HepG2 (cell line): Measurements from ENCODE around the gene TSACC. TPM values are rescaled to one million over a fixed set of nuclear protein-coding genes. Genes with fewer than 3 reads are reported as not detected.
A peak's percentile ranks its signal among the peaks of the same experiment; 100 is the strongest.

Experiments
- ADNP ChIP-seq: sonication (generic); formaldehyde crosslinking; IDR thresholded peaks from 2 replicates; pipeline ENCODE4 v1.4.0; 2020; ENCODE audit warnings: missing genetic modification reagents
- KLF9 ChIP-seq: IDR thresholded peaks from 2 replicates; pipeline ENCODE4 v1.6.1; 2016; ENCODE audit warnings: low read depth
- SOX5 ChIP-seq: IDR thresholded peaks from 2 replicates; pipeline ENCODE4 v1.6.1; 2016; ENCODE audit warnings: borderline replicate concordance
- YEATS4 ChIP-seq: sonication (generic); formaldehyde crosslinking; IDR thresholded peaks from 2 replicates; pipeline ENCODE4 v1.4.0; 2020; ENCODE audit warnings: missing genetic modification reagents, borderline replicate concordance
- ZBTB38 ChIP-seq: sonication (generic); formaldehyde crosslinking; IDR thresholded peaks from 2 replicates; pipeline ENCODE4 v1.5.1; 2020; ENCODE audit warnings: mild to moderate bottlenecking, missing genetic modification reagents
- ZFP90 ChIP-seq: sonication (generic); formaldehyde crosslinking; IDR thresholded peaks from 2 replicates; pipeline ENCODE4 v1.8.0; 2022; ENCODE audit warnings: missing genetic modification reagents, mild to moderate bottlenecking, inconsistent platforms, borderline replicate concordance
- ZNF703 ChIP-seq: sonication (generic); formaldehyde crosslinking; IDR thresholded peaks from 2 replicates; pipeline ENCODE4 v1.5.1; 2020; ENCODE audit warnings: missing genetic modification reagents, mild to moderate bottlenecking, moderate library complexity, borderline replicate concordance
- polyA plus RNA-seq, 8 experiments: library from polyadenylated mRNA; depleted of rRNA in 3 of 8; stranded (reverse) in 7 of 8; unstranded in 1 of 8; fragments of >200 nt; fragmentation: Illumina TruSeq in 4 of 8; extraction: Trizol in 4 of 8; gene quantifications; 2 replicates each; pipeline versions ENCODE4 v1.2.1 to v1.2.3, GENCODE V29; 2011 to 2016; ENCODE audit warnings: low read depth in 4 of 8, missing spikeins in 1 of 8, mixed read lengths in 1 of 8; ENCODE audit not compliant: insufficient read depth in 1 of 8
- total RNA-seq, 5 experiments: library from RNA; depleted of rRNA; stranded (reverse); fragments of >200 nt; fragmentation: Illumina TruSeq; extraction: Trizol; gene quantifications; 2 replicates each; pipeline ENCODE4 v1.2.3, GENCODE V29; 2016; ENCODE audit warnings: low read depth in 1 of 5
- TF ChIP-seq, protein P1 (sequence below): sonication (generic); formaldehyde crosslinking; IDR thresholded peaks from 2 replicates; pipeline ENCODE4 v1.9.0; 2021; ENCODE audit warnings: mild to moderate bottlenecking, missing genetic modification reagents
- TF ChIP-seq, protein P2 (sequence below): sonication (generic); formaldehyde crosslinking; IDR thresholded peaks from 2 replicates; pipeline ENCODE4 v1.4.0; 2020; ENCODE audit warnings: missing genetic modification reagents
- TF ChIP-seq, protein P3 (sequence below): sonication (generic); formaldehyde crosslinking; IDR thresholded peaks from 2 replicates; pipeline ENCODE4 v1.5.1; 2020; ENCODE audit warnings: mild to moderate bottlenecking, missing genetic modification reagents, moderate library complexity
- TF ChIP-seq, protein P4 (sequence below): sonication (generic); formaldehyde crosslinking; IDR thresholded peaks from 2 replicates; pipeline ENCODE4 v1.4.0; 2020; ENCODE audit warnings: missing genetic modification reagents, borderline replicate concordance
- TF ChIP-seq, protein P5 (sequence below): sonication (generic); formaldehyde crosslinking; IDR thresholded peaks from 2 replicates; pipeline ENCODE4 v1.8.0; 2022; ENCODE audit warnings: mild to moderate bottlenecking, missing genetic modification reagents, moderate library complexity

Gene TSACC
- total and polyA plus RNA-seq, 2 of the 13 experiments (the other 11 are each of a cell fraction or from before 2014, with no cell fraction given): 1.5 to 2.6 TPM

DNA sequence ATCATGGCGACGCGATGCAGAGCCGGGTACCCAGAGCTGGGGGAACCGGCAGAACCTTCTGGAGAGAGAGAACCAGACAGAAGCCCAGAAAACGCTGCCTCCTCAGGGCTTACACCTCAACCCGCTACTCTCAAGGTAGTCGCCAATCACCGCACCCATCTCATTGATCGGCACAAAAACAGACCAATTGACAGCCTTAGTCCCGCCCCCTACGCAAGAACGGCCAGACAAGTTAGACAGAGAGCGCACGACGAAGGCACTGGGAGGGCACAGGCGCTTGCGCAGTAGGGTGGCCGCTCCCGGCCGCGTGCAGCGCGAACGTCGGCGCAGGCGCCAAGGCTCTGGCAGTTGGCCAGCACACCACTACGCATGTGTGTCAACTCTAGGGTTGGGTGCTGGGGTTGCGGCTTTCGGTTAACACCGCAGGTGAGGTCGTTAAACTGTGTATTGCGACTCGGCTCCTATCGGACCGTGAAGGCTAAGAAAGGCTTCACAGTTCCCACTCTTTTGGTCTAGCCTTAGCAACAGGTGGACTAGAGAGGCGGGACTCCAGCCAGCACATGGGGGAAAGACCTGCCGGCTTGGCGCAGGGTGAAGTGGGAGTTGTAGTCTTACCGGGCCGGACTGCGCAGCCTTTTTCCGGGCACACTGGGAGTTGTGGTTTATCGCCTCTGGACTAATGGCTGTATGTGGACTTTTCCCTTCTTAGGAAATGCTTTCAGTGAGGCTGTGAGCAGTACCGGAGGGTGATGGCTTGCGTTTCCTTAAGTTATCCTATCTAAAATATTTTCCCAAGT, at the start of gene TSACC, which contains the start of gene CCT3 (continued):
- TF ChIP-seq ZNF703 (CRISPR knock-in tag) (no peak), ZBTB38 (CRISPR knock-in tag) (peak; percentile 26; the same call in 1 of the 2 replicates), ZFP90 (CRISPR knock-in tag) (no peak), YEATS4 (CRISPR knock-in tag) (peak; percentile 84), KLF9 (CRISPR knock-in tag) (no peak), ADNP (no peak), SOX5 (no peak)
- TF ChIP-seq, protein P1, sequence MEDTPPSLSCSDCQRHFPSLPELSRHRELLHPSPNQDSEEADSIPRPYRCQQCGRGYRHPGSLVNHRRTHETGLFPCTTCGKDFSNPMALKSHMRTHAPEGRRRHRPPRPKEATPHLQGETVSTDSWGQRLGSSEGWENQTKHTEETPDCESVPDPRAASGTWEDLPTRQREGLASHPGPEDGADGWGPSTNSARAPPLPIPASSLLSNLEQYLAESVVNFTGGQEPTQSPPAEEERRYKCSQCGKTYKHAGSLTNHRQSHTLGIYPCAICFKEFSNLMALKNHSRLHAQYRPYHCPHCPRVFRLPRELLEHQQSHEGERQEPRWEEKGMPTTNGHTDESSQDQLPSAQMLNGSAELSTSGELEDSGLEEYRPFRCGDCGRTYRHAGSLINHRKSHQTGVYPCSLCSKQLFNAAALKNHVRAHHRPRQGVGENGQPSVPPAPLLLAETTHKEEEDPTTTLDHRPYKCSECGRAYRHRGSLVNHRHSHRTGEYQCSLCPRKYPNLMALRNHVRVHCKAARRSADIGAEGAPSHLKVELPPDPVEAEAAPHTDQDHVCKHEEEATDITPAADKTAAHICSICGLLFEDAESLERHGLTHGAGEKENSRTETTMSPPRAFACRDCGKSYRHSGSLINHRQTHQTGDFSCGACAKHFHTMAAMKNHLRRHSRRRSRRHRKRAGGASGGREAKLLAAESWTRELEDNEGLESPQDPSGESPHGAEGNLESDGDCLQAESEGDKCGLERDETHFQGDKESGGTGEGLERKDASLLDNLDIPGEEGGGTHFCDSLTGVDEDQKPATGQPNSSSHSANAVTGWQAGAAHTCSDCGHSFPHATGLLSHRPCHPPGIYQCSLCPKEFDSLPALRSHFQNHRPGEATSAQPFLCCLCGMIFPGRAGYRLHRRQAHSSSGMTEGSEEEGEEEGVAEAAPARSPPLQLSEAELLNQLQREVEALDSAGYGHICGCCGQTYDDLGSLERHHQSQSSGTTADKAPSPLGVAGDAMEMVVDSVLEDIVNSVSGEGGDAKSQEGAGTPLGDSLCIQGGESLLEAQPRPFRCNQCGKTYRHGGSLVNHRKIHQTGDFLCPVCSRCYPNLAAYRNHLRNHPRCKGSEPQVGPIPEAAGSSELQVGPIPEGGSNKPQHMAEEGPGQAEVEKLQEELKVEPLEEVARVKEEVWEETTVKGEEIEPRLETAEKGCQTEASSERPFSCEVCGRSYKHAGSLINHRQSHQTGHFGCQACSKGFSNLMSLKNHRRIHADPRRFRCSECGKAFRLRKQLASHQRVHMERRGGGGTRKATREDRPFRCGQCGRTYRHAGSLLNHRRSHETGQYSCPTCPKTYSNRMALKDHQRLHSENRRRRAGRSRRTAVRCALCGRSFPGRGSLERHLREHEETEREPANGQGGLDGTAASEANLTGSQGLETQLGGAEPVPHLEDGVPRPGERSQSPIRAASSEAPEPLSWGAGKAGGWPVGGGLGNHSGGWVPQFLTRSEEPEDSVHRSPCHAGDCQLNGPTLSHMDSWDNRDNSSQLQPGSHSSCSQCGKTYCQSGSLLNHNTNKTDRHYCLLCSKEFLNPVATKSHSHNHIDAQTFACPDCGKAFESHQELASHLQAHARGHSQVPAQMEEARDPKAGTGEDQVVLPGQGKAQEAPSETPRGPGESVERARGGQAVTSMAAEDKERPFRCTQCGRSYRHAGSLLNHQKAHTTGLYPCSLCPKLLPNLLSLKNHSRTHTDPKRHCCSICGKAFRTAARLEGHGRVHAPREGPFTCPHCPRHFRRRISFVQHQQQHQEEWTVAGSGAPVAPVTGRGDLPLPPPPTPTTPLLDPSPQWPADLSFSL (CRISPR knock-in tag): peak; percentile 43; the same call in 1 of the 2 replicates
- TF ChIP-seq, protein P2, sequence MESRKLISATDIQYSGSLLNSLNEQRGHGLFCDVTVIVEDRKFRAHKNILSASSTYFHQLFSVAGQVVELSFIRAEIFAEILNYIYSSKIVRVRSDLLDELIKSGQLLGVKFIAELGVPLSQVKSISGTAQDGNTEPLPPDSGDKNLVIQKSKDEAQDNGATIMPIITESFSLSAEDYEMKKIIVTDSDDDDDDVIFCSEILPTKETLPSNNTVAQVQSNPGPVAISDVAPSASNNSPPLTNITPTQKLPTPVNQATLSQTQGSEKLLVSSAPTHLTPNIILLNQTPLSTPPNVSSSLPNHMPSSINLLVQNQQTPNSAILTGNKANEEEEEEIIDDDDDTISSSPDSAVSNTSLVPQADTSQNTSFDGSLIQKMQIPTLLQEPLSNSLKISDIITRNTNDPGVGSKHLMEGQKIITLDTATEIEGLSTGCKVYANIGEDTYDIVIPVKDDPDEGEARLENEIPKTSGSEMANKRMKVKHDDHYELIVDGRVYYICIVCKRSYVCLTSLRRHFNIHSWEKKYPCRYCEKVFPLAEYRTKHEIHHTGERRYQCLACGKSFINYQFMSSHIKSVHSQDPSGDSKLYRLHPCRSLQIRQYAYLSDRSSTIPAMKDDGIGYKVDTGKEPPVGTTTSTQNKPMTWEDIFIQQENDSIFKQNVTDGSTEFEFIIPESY (CRISPR knock-in tag): no peak
- TF ChIP-seq, protein P3, sequence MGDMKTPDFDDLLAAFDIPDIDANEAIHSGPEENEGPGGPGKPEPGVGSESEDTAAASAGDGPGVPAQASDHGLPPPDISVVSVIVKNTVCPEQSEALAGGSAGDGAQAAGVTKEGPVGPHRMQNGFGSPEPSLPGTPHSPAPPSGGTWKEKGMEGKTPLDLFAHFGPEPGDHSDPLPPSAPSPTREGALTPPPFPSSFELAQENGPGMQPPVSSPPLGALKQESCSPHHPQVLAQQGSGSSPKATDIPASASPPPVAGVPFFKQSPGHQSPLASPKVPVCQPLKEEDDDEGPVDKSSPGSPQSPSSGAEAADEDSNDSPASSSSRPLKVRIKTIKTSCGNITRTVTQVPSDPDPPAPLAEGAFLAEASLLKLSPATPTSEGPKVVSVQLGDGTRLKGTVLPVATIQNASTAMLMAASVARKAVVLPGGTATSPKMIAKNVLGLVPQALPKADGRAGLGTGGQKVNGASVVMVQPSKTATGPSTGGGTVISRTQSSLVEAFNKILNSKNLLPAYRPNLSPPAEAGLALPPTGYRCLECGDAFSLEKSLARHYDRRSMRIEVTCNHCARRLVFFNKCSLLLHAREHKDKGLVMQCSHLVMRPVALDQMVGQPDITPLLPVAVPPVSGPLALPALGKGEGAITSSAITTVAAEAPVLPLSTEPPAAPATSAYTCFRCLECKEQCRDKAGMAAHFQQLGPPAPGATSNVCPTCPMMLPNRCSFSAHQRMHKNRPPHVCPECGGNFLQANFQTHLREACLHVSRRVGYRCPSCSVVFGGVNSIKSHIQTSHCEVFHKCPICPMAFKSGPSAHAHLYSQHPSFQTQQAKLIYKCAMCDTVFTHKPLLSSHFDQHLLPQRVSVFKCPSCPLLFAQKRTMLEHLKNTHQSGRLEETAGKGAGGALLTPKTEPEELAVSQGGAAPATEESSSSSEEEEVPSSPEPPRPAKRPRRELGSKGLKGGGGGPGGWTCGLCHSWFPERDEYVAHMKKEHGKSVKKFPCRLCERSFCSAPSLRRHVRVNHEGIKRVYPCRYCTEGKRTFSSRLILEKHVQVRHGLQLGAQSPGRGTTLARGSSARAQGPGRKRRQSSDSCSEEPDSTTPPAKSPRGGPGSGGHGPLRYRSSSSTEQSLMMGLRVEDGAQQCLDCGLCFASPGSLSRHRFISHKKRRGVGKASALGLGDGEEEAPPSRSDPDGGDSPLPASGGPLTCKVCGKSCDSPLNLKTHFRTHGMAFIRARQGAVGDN: peak; percentile 93
- TF ChIP-seq, protein P4, sequence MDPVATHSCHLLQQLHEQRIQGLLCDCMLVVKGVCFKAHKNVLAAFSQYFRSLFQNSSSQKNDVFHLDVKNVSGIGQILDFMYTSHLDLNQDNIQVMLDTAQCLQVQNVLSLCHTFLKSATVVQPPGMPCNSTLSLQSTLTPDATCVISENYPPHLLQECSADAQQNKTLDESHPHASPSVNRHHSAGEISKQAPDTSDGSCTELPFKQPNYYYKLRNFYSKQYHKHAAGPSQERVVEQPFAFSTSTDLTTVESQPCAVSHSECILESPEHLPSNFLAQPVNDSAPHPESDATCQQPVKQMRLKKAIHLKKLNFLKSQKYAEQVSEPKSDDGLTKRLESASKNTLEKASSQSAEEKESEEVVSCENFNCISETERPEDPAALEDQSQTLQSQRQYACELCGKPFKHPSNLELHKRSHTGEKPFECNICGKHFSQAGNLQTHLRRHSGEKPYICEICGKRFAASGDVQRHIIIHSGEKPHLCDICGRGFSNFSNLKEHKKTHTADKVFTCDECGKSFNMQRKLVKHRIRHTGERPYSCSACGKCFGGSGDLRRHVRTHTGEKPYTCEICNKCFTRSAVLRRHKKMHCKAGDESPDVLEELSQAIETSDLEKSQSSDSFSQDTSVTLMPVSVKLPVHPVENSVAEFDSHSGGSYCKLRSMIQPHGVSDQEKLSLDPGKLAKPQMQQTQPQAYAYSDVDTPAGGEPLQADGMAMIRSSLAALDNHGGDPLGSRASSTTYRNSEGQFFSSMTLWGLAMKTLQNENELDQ (CRISPR knock-in tag): no peak
- TF ChIP-seq, protein P5, sequence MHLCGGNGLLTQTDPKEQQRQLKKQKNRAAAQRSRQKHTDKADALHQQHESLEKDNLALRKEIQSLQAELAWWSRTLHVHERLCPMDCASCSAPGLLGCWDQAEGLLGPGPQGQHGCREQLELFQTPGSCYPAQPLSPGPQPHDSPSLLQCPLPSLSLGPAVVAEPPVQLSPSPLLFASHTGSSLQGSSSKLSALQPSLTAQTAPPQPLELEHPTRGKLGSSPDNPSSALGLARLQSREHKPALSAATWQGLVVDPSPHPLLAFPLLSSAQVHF (CRISPR knock-in tag): no peak
